Thyroid gland (tissue), 4 donors: Measurements from ENCODE around the gene CFAP43. TPM values are rescaled to one million over a fixed set of nuclear protein-coding genes. Genes with fewer than 3 reads are reported as not detected.

ENCODE experiments used
- DNase-seq, 2 donors: peaks; one replicate each; pipeline ENCODE4 v3.0.0-alpha.2; 2019
- H3K27ac ChIP-seq, 3 donors: fragments of 200-600 bp; sonication (generic); 1 replicate in 2 of 3; 2 replicates in 1 of 3; pipeline ENCODE4 v1.5.1; 2016 to 2019; ENCODE audit warnings: mild to moderate bottlenecking in 1 of 3, moderate library complexity in 1 of 3
- H3K27me3 ChIP-seq: fragments of 200-600 bp; sonication (generic); one replicate; pipeline ENCODE4 v1.5.1; 2019
- H3K36me3 ChIP-seq, 2 donors: fragments of 200-600 bp; sonication (generic); one replicate each; pipeline ENCODE4 v1.5.1; 2016 to 2019
- H3K4me1 ChIP-seq, 2 donors: fragments of 200-600 bp; sonication (generic); one replicate each; pipeline ENCODE4 v1.5.1; 2017 to 2019
- H3K4me3 ChIP-seq, 3 donors: fragments of 200-600 bp; sonication (generic); replicated peaks in 1 of 3; 1 replicate in 2 of 3; 2 replicates in 1 of 3; pipeline ENCODE4 v1.5.1; 2016; ENCODE audit warnings: mild to moderate bottlenecking in 1 of 3
- H3K9me3 ChIP-seq: fragments of 200-600 bp; sonication (generic); one replicate; pipeline ENCODE4 v1.5.1; 2017
- POLR2A ChIP-seq, 2 donors: fragments of 450-650 bp; IDR thresholded peaks; one replicate each; pipeline ENCODE4 v1.6.1; 2017; ENCODE audit warnings: antibody characterized with exemption in 2 of 2, mild to moderate bottlenecking in 2 of 2, moderate library complexity in 1 of 2
- WGBS, 2 donors: methylation state at CpG; one replicate each; pipeline ENCODE4 v1.1.5; 2017; 5-methylcytosine and 5-hydroxymethylcytosine counted together
- intact Hi-C: fragments of 100-400 bp; cut with DNase I; formaldehyde crosslinking; loops from one replicate; pipeline ENCODE4 v1.15.1; 2023
- total RNA-seq, 4 donors: library from RNA; depleted of rRNA; stranded (reverse); fragments of >200 nt; gene quantifications; one replicate each; pipeline ENCODE4 v1.2.3, GENCODE V29; 2016
- TF ChIP-seq, protein P1 (sequence below), 6 experiments: fragments of 200-600 bp in 3 of 6; fragments of 450-650 bp in 3 of 6; sonication (generic) in 3 of 6; IDR thresholded peaks; one replicate each; pipeline ENCODE4 v1.5.1; 2016 to 2019; ENCODE audit warnings: antibody characterized with exemption in 6 of 6, mild to moderate bottlenecking in 2 of 6, inconsistent platforms in 1 of 6, moderate library complexity in 1 of 6

Gene CFAP43
- total RNA-seq, 4 donors from 2014 or later: 8.2 to 16.9 (median 11.5) TPM

DNA sequence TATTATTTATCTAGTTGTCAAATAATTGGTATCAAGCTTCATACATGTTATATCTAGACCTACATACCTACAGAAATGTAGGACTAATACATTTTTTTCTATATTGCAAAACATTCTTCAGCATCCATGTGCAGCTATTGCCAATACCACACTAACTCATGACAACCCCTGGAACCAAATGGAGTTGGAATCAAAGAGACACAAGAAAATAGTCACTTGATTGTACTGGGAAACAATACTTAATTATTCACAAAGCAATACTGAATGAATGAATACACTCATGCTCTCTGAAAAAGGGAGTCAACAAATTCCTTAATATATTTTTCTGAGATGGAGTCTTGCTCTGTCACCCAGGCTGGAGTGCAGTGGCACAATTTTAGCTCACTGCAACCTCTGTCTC lies 10.4 kb upstream of the CFAP43 start:
- no peaks in the 10 kb centered on the region for H3K36me3 ChIP-seq
- no peaks in the 10 kb centered on the region for H3K27me3 ChIP-seq
- H3K9me3 ChIP-seq: no peaks in the 10 kb centered on the region
- no peak for DNase-seq
- H3K27ac ChIP-seq: no peak overlapping the region
- H3K4me1 ChIP-seq: no peaks in the 10 kb centered on the region
- no peak overlapping the region for H3K4me3 ChIP-seq
- TF ChIP-seq POLR2A (IDR thresholded peaks at IDR 0.05): no peak
- TF ChIP-seq, protein P1, sequence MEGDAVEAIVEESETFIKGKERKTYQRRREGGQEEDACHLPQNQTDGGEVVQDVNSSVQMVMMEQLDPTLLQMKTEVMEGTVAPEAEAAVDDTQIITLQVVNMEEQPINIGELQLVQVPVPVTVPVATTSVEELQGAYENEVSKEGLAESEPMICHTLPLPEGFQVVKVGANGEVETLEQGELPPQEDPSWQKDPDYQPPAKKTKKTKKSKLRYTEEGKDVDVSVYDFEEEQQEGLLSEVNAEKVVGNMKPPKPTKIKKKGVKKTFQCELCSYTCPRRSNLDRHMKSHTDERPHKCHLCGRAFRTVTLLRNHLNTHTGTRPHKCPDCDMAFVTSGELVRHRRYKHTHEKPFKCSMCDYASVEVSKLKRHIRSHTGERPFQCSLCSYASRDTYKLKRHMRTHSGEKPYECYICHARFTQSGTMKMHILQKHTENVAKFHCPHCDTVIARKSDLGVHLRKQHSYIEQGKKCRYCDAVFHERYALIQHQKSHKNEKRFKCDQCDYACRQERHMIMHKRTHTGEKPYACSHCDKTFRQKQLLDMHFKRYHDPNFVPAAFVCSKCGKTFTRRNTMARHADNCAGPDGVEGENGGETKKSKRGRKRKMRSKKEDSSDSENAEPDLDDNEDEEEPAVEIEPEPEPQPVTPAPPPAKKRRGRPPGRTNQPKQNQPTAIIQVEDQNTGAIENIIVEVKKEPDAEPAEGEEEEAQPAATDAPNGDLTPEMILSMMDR (IDR thresholded peaks at IDR 0.05): no peak
- intact Hi-C loops: no loop called here

DNA sequence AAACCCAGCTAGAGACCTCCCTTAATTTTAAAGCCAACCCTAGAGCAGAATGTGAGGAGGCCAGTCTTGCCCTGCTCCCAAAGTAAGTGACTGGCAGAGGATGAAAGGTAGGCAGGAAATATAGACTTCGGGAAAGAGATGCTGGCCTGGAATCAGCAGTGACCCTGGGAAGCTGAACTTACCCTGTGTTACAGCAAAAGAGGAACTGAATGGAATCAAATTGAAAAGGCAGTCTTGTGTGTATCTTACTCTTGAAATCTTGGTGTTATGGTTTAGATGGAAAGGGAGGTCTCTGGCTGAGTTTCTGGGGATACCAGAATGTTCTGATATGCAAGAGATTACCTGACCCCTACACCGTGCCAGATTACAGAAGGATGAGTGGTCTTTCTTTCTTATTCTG lies 7.9 kb upstream of the CFAP43 start:
- 63 to 67% methylated on average over 2 of the region's 2 CpGs for WGBS, 2 donors
- DNase-seq: no peak
- no peaks in the 10 kb centered on the region for H3K9me3 ChIP-seq
- H3K4me1 ChIP-seq: no peaks in the 10 kb centered on the region
- H3K4me3 ChIP-seq: no peak overlapping the region
- no peaks in the 10 kb centered on the region for H3K36me3 ChIP-seq
- no peaks in the 10 kb centered on the region for H3K27me3 ChIP-seq
- intact Hi-C loops: no loop called here
- no peak for TF ChIP-seq POLR2A (IDR thresholded peaks at IDR 0.05)
- TF ChIP-seq, protein P1 (IDR thresholded peaks at IDR 0.05): no peak
- no peak overlapping the region for H3K27ac ChIP-seq

DNA sequence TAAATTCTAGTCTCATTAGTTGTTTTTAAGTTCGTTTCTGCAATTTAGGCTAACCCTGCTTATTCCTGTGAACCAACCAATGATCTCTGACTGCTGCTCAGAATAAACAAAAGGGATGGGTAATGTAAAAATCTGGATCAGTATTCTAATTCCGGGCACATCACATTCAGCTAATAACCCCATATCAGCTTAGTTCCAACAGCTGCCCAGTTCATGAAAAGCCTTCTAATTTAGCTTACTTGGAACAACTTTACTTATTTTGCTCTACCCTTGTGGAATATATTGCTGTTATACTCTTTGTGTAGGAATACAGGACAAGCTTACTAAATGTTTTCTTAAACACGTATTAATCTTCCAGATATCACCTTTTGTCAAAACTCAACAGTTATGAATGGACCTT lies 3.6 kb upstream of the CFAP43 start:
- Histone ChIP-seq H3K27ac (no peak overlapping the region), H3K4me1 (peaks cover 7 to 10% of the 10 kb centered on the region in 2 donors), H3K36me3 (no peaks in the 10 kb centered on the region), H3K9me3 (no peaks in the 10 kb centered on the region), H3K27me3 (no peaks in the 10 kb centered on the region), H3K4me3 (no peak overlapping the region)
- 81 to 88% methylated on average over 3 of the region's 3 CpGs for whole genome bisulfite sequencing, 2 donors
- no peak for DNase-seq
- TF ChIP-seq POLR2A (IDR thresholded peaks at IDR 0.05): no peak
- TF ChIP-seq, protein P1 (IDR thresholded peaks at IDR 0.05): no peak
- intact Hi-C loops: no loop called here

DNA sequence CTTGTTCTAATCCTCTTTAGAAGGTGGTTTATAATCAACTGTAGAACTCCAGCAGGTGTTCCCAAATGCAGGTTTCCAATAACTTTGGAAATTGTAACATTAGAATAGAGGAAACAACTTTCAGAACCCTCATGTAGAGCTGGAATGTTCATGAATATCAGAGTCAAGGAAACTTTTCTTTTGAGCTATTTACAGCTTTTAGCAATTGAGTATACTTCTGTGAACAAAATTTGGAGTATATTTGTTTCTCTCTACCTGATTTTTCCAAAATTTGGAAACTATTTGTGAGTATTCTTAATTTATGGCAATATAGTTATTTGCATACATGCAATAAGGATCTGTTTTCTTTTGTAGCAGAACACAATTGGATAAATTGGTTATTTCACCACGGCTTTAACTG lies 2.8 kb upstream of the CFAP43 start:
- peaks cover 7 to 10% of the 10 kb centered on the region in 2 donors for H3K4me1 ChIP-seq
- 88 to 93% methylated on average over 1 of the region's 1 CpG for WGBS, 2 donors
- H3K9me3 ChIP-seq: no peaks in the 10 kb centered on the region
- no peaks in the 10 kb centered on the region for H3K36me3 ChIP-seq
- no peak overlapping the region for H3K4me3 ChIP-seq
- H3K27ac ChIP-seq: no peak overlapping the region
- TF ChIP-seq, protein P1 (IDR thresholded peaks at IDR 0.05): no peak
- TF ChIP-seq POLR2A (IDR thresholded peaks at IDR 0.05): no peak
- DNase-seq: no peak
- intact Hi-C loops: no loop called here
- H3K27me3 ChIP-seq: no peaks in the 10 kb centered on the region

DNA sequence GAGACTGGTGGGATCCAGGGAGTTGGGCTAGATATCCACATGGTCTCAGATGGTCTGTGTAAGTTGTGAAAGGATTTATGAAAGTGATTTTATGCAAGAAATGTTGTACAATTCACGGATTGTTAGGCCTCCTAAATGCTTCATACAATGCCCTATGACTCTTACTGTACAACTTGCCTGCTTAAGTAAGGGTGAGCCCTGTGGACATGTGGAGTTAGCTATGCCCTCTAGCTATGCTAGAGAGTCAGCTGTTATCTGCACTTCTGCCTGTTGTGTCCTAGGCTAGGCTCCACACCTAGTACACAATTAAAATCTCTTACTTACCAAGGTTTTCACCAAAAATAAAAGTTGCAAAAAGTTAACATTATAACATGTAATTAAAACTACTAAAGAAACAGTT lies 1.7 kb upstream of the CFAP43 start:
- Histone ChIP-seq H3K4me1 (peaks cover 7 to 10% of the 10 kb centered on the region in 2 donors), H3K9me3 (no peaks in the 10 kb centered on the region), H3K27ac (no peak overlapping the region), H3K27me3 (no peaks in the 10 kb centered on the region), H3K4me3 (no peak overlapping the region), H3K36me3 (no peaks in the 10 kb centered on the region)
- WGBS, 2 donors: 71 to 81% methylated on average over 1 of the region's 1 CpG
- DNase-seq: no peak
- intact Hi-C loops: no loop called here
- TF ChIP-seq, protein P1 (IDR thresholded peaks at IDR 0.05): no peak
- no peak for TF ChIP-seq POLR2A (IDR thresholded peaks at IDR 0.05)
